OCI-LY7 (cell line): ENCODE data around the gene GPR137B.

Experiments
- EZH2phosphoT487 ChIP-seq: fragments of 200-600 bp; sonication (generic); IDR thresholded peaks from 2 replicates; pipeline ENCODE4 v1.6.1; 2018; ENCODE audit warnings: low read depth, borderline replicate concordance, mild to moderate bottlenecking, mixed run types, antibody characterized with exemption, low read length, moderate library complexity, mixed read lengths
- TF ChIP-seq, protein P1 (sequence below): fragments of 200-600 bp; sonication (generic); conservative IDR thresholded peaks from 2 replicates; pipeline ENCODE4 v1.5.1; 2014; ENCODE audit warnings: mild to moderate bottlenecking, antibody characterized with exemption, low read length, moderate library complexity, mixed read lengths

DNA sequence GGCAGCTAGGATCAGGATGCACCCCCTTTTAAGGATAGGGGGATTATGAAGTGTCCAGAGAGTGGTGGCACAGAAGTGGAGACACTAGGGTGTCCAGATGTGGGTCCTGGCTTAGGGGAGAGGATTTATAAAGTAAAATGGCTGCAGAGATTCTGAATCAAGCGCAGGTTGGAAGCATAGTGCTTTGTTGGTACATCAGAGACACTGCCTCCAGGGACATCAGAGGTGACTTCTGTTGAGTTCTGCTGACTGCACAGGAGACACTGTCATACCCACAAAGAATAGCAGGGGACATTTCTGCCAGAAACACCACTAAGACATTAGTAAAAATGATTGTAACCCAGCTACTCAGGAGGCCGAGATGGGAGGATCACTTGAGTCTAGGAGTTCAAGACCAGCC lies 16.4 kb downstream of the GPR137B start:
- TF ChIP-seq, protein P1, sequence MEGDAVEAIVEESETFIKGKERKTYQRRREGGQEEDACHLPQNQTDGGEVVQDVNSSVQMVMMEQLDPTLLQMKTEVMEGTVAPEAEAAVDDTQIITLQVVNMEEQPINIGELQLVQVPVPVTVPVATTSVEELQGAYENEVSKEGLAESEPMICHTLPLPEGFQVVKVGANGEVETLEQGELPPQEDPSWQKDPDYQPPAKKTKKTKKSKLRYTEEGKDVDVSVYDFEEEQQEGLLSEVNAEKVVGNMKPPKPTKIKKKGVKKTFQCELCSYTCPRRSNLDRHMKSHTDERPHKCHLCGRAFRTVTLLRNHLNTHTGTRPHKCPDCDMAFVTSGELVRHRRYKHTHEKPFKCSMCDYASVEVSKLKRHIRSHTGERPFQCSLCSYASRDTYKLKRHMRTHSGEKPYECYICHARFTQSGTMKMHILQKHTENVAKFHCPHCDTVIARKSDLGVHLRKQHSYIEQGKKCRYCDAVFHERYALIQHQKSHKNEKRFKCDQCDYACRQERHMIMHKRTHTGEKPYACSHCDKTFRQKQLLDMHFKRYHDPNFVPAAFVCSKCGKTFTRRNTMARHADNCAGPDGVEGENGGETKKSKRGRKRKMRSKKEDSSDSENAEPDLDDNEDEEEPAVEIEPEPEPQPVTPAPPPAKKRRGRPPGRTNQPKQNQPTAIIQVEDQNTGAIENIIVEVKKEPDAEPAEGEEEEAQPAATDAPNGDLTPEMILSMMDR = no peak
- no peak for TF ChIP-seq EZH2phosphoT487
